ENCODE data around the gene INCENP. TPM values are rescaled to one million over a fixed set of nuclear protein-coding genes. Genes with fewer than 3 reads are reported as not detected.

INCENP gene
- total RNA-seq, 2 experiments from 2014 or later, result 12.6 to 16.3 TPM

GRCh38 chr11:62116451-62116850 lies 7.4 kb upstream of the INCENP start:
- POLR2A ChIA-PET, result no interaction called here
- ATAC-seq (ENCODE audit: poor library complexity), result no peak
- H3K27ac ChIP-seq (ENCODE audit: low read depth in 1 of 2, low read length in 2 of 2), result no peak overlapping the region
- peaks cover 3% of the 10 kb centered on the region for H3K9me3 Mint-ChIP-seq
- CTCF ChIA-PET, result interaction anchor here (1.6 to 4.0 kb wide), 2 partner anchors 9 to 218 kb away, joined by 4 to 15 read pairs; no protein-coding TSS in a partner anchor
- no peak for TF ChIP-seq CTCF (IDR thresholded peaks at IDR 0.05)
- peaks cover 0 to 3% of the 10 kb centered on the region in 2 experiments for H3K9me3 ChIP-seq (ENCODE audit: control insufficient read depth in 1 of 2, insufficient read depth in 1 of 2, low read length in 2 of 2)
- intact Hi-C loops (cut with DNase I, micrococcal nuclease), result loop anchor here in 1 of 2 experiments (10.0 kb wide), 1 partner anchor 1212 kb away; the partner anchor contains the start of gene PRPF19
- H3K27ac Mint-ChIP-seq, result no peak overlapping the region
- DNase-seq, result no peak
- no peak overlapping the region for H3K4me3 ChIP-seq (ENCODE audit: low read length)
- no peaks in the 10 kb centered on the region for H3K4me1 Mint-ChIP-seq (ENCODE audit: low read depth)
- no peak overlapping the region for H3K4me3 Mint-ChIP-seq
- H3K27me3 Mint-ChIP-seq, result no peaks in the 10 kb centered on the region
- no peaks in the 10 kb centered on the region for H3K36me3 Mint-ChIP-seq (ENCODE audit: low read depth)
- no peaks in the 10 kb centered on the region for H3K36me3 ChIP-seq (ENCODE audit: insufficient read depth, low read length)
- H3K4me1 ChIP-seq (ENCODE audit: insufficient read depth, low read length), result peaks cover 11% of the 10 kb centered on the region
- no peaks in the 10 kb centered on the region for H3K27me3 ChIP-seq (ENCODE audit: control insufficient read depth in 1 of 2, insufficient read depth in 2 of 2, low read length in 2 of 2)

- Histone ChIP-seq H3K36me3 (ENCODE audit: insufficient read depth, low read length) (no peaks in the 10 kb centered on the region), H3K4me1 (ENCODE audit: insufficient read depth, low read length) (peaks cover 5% of the 10 kb centered on the region), H3K9me3 (ENCODE audit: control insufficient read depth in 1 of 2, insufficient read depth in 1 of 2, low read length in 2 of 2) (peaks cover 0 to 3% of the 10 kb centered on the region in 2 experiments), H3K27me3 (ENCODE audit: control insufficient read depth in 1 of 2, insufficient read depth in 2 of 2, low read length in 2 of 2) (no peaks in the 10 kb centered on the region), H3K4me3 (ENCODE audit: low read length) (no peak overlapping the region), H3K27ac (ENCODE audit: low read depth in 1 of 2, low read length in 2 of 2) (no peak overlapping the region)
- ATAC-seq (ENCODE audit: poor library complexity), result no peak
- H3K27ac Mint-ChIP-seq, result no peak overlapping the region
- H3K36me3 Mint-ChIP-seq (ENCODE audit: low read depth), result peaks cover 8% of the 10 kb centered on the region
- POLR2A ChIA-PET, result no interaction called here
- DNase-seq, result no peak
- CTCF ChIA-PET, result interaction anchor here (1.6 kb wide), 1 partner anchor 12 kb away, joined by 6 read pairs; no protein-coding TSS in a partner anchor
- peaks cover 12% of the 10 kb centered on the region for H3K4me1 Mint-ChIP-seq (ENCODE audit: low read depth)
- no peak overlapping the region for H3K4me3 Mint-ChIP-seq
- intact Hi-C loops (cut with DNase I, micrococcal nuclease), result loop anchor here in 1 of 2 experiments (10.0 kb wide), 1 partner anchor 1215 kb away; the partner anchor contains the start of gene PRPF19
- no peaks in the 10 kb centered on the region for H3K27me3 Mint-ChIP-seq
- TF ChIP-seq CTCF (IDR thresholded peaks at IDR 0.05), result no peak
- H3K9me3 Mint-ChIP-seq, result peaks cover 3% of the 10 kb centered on the region
These were observed 4.2 kb upstream of the INCENP start for GRCh38 chr11:62119569-62119968.

GRCh38 chr11:62120001-62120400 lies 3.8 kb upstream of the INCENP start:
- H3K27ac Mint-ChIP-seq, result no peak overlapping the region
- peaks cover 8% of the 10 kb centered on the region for H3K36me3 Mint-ChIP-seq (ENCODE audit: low read depth)
- H3K27me3 Mint-ChIP-seq, result no peaks in the 10 kb centered on the region
- intact Hi-C loops (cut with DNase I, micrococcal nuclease), result loop anchor here in 1 of 2 experiments (5.0 to 10.0 kb wide), 4 partner anchors 438 to 1278 kb away; partner anchors contain the start of genes CCDC86, CPSF7, DAGLA and SYT7
- no peak for TF ChIP-seq CTCF (IDR thresholded peaks at IDR 0.05)
- ChIA-PET POLR2A (no interaction called here), CTCF (interaction anchor here (1.7 to 2.4 kb wide), 2 partner anchors 12 to 323 kb away, joined by 6 read pairs; no protein-coding TSS in a partner anchor)
- peaks cover 0 to 3% of the 10 kb centered on the region in 2 experiments for H3K9me3 ChIP-seq (ENCODE audit: control insufficient read depth in 1 of 2, insufficient read depth in 1 of 2, low read length in 2 of 2)
- no peak overlapping the region for H3K4me3 Mint-ChIP-seq
- H3K9me3 Mint-ChIP-seq, result peaks cover 3% of the 10 kb centered on the region
- no peak for DNase-seq
- peaks cover 16% of the 10 kb centered on the region for H3K4me1 Mint-ChIP-seq (ENCODE audit: low read depth)
- ATAC-seq (ENCODE audit: poor library complexity), result no peak
- H3K27ac ChIP-seq (ENCODE audit: low read depth in 1 of 2, low read length in 2 of 2), result no peak overlapping the region
- no peaks in the 10 kb centered on the region for H3K36me3 ChIP-seq (ENCODE audit: insufficient read depth, low read length)
- H3K4me1 ChIP-seq (ENCODE audit: insufficient read depth, low read length), result peaks cover 10% of the 10 kb centered on the region
- no peak overlapping the region for H3K4me3 ChIP-seq (ENCODE audit: low read length)
- no peaks in the 10 kb centered on the region for H3K27me3 ChIP-seq (ENCODE audit: control insufficient read depth in 1 of 2, insufficient read depth in 2 of 2, low read length in 2 of 2)
